NCI-H1092 treated with DMSO at 0.1 percent for 48 hours (cell line): ENCODE results near the gene MFSD11.
"Not testable (repeated sequence)": the region's sequence is repeated elsewhere in the genome, so short reads cannot be mapped to it uniquely, and the experiment has no call there.

Experiments used
- DNase-seq: peaks from one replicate; lab custom pipeline; 2025; lab: John Stamatoyannopoulos, UW

The MFSD11 gene

GRCh38 chr17:76797241-76797840 is 59.4 kb downstream of the MFSD11 start:
- DNase-seq: no peak

GRCh38 chr17:76801706-76802105 is 63.8 kb downstream of the MFSD11 start:
- DNase-seq: no peak

- DNase-seq: no peak
Measured at GRCh38 chr17:76805319-76805718, 67.4 kb downstream of the MFSD11 start.

DNA sequence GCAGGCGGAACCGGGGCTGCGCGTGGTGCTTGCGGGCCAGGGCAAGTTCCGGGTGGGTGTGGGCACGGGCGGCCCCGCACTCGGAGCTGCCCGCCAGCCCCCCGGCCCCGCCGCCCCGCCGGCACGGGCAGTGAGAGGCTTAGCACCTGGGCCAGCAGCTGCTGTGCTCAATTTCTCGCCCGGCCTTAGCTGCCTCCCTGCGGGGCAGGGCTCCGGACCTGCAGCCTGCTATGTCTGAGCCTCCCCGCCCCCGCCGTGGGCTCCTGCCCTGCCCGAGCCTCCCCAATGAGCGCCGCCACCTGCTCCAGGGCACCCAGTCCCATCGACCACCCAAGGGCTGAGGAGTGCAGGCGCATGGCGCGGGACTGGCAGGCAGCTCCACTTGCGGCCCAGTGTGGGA is 68.2 kb downstream of the MFSD11 start:
- DNase-seq: not testable (repeated sequence)

- DNase-seq: not testable (repeated sequence)
Measured at GRCh38 chr17:76806767-76807166, 68.8 kb downstream of the MFSD11 start.

- no peak for DNase-seq
Measured at GRCh38 chr17:76808326-76808725, 70.4 kb downstream of the MFSD11 start.

- peak; percentile 93 for DNase-seq
Measured at GRCh38 chr17:76810956-76811355, 73.0 kb downstream of the MFSD11 start.

GRCh38 chr17:76811834-76812233 is 73.9 kb downstream of the MFSD11 start:
- no peak for DNase-seq

DNA sequence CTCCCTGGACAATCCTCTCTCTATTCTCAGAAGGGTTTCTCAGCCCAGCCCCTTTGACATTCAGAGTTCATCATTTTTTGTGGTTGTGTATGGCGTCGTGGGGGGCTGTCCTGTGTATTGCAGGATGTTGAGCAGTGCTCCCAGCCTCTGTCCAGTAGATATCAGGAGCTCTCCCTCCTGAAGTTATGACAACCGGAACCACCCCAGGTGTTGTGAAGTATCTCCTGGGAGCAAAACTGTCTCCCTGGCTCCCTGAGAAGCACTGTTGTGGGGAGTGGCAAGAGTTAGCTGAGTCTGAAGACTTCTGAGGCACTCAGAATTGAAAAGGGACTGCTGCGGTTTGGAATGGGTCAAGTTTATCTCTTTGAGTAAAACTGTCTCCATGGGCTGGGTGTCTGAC is 74.3 kb downstream of the MFSD11 start:
- no peak for DNase-seq

DNA sequence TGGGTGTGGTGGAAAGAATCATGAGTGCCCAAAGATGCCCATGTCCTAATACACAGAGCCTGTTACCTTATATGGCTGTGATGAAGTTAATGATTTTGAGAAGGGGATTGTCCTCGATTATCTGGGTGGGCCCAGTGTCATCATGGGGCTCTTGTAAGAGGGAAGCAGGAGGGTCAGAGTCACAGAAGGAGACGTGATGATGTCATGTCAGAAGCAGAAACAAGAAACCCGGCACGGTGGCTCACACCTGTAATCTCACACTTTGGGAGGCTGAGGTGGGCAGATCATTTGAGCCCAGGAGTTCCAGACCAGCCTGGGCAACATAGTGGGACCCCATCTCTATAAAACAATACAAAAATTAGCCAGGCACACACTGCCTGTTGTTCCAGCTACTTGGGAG is 75.0 kb downstream of the MFSD11 start:
- DNase-seq: no peak

DNA sequence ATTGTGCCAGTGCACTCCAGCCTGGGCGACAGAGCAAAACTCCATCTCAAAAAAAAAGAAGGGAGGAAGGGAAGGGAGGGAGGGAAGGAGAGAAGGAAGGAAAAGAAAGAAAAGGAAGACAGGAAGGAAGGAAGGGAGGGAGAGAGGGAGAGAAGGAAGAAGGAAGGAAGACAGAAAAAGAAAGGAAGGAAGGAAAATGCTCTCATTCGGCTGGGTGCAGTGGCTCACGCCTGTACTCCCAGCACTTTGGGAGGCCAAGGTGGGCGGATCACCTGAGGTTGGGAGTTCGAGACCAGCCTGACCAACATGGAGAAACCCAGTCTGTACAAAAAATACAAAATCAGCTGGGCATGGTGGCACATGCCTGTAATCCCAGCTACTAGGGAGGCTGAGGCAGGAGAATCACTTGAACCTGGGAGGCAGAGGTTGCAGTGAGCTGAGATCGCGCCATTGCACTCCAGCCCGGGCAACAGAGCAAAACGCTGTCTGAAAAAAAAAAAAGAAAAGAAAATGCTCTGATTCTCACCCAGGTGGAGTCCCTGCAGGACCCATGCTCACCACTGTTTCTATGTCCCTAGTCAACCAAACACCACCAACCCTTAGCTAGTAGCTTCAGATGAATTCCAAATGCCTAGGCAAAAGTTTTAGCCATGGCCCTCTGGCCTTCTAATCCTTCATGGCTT is 78.1 kb downstream of the MFSD11 start:
- DNase-seq: not testable (repeated sequence)

- peak; percentile 74 for DNase-seq
Measured at GRCh38 chr17:76816590-76817135, 78.7 kb downstream of the MFSD11 start.

- peak; percentile 97 for DNase-seq
Measured at GRCh38 chr17:76820039-76820438, 82.1 kb downstream of the MFSD11 start.

DNA sequence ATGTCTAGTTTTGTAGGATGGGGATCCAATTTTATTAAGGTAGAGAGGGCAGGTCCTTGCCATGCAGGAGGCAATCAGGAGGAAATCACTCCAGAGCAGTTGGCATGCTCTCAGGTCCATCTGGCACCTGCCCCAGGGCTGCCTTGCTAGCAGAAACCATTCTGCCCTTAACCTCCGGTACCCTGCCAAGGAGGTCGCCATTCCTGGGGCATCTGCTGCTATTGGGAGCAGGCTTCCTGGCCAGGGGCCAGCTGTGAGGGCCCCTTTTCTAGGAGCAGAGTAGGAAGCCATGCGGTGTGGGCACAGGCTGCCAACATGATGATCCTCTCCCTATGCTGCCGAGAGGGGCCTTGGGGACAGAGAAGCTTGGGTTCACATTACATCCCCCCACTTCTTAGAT is 82.6 kb downstream of the MFSD11 start:
- DNase-seq: peak; percentile 97

- DNase-seq: no peak
Measured at GRCh38 chr17:76822184-76822778, 84.4 kb downstream of the MFSD11 start.

DNA sequence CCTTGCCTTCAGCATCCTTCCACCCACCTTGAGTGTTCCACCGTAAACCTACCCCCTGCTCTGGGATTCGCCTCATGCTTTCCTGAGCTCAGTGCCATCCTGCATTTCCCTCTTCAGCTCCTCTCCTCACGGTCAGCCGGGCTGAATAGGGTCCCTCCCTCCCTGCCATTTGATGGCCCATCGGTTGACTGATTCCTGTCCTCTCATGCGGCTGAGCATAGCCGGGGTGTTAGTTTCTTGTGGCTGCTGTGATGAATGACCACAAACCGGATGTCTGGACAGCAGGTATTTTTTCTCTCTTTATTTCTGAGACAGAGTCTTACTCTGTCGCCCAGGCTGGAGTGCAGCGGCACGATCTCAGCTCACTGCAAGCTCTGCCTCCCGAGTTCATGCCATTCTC is 86.2 kb downstream of the MFSD11 start:
- DNase-seq: no peak

- DNase-seq: no peak
Measured at GRCh38 chr17:76826330-76827068, 88.6 kb downstream of the MFSD11 start.

DNA sequence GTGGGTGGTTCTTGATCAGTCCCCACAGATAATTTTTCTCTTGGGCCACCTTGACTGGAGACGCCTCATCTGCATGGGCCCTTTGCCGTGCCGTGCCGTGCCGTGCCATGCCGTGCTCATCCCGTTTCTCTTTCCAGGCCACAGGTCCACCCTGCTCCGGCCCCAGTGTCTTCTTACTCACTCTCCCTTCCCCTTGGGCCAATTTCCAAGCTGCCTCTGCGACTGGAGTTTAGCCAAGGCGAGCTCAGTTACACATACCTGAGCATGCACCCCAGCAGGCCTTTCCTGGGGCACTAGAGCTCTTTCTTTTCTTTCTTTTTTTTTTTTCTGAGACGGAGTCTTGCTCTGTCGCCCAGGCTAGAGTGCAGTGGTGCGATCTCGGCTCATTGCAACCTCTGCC is 89.8 kb downstream of the MFSD11 start:
- no peak for DNase-seq
